Measurements from ENCODE around the gene FARP2. TPM values are rescaled to one million over a fixed set of nuclear protein-coding genes. Genes with fewer than 3 reads are reported as not detected.
A peak's percentile ranks its signal among the peaks of the same experiment; 100 is the strongest.

The FARP2 gene
- total and polyA plus RNA-seq, 2 of the 13 experiments (the other 11 are each of a cell fraction or from before 2014, with no cell fraction given): 28.0 to 45.4 TPM

GRCh38 chr2:241330616-241330981, 25.5 kb upstream of the FARP2 start:
- Histone ChIP-seq H3K9me3 (ENCODE audit: low read length) (no peaks in the 10 kb centered on the region), H3K9ac (ENCODE audit: insufficient read depth, low read depth, low read length) (no peak overlapping the region), H3K79me2 (ENCODE audit: insufficient read depth, low read length) (peaks cover 88% of the 10 kb centered on the region), H3K27me3 (ENCODE audit: control insufficient read depth in 1 of 2, insufficient read depth in 2 of 2, low read length in 2 of 2) (no peaks in the 10 kb centered on the region), H3K4me1 (ENCODE audit: insufficient read depth, low read length) (no peaks in the 10 kb centered on the region), H4K20me1 (ENCODE audit: insufficient read depth, low read length) (peaks cover 16% of the 10 kb centered on the region; the same call in 1 of the 2 replicates), H3K36me3 (replicated peaks in 1 of 2; ENCODE audit: control insufficient read depth in 1 of 2, insufficient read depth in 2 of 2, low read length in 2 of 2) (peaks cover 15 to 94% of the 10 kb centered on the region in 2 experiments), H3K4me3 (replicated peaks in 1 of 3; ENCODE audit: insufficient read depth in 1 of 3, low read depth in 2 of 3, low read length in 3 of 3) (no peak overlapping the region), H3K27ac (ENCODE audit: extremely low read length, insufficient read depth, low read length) (no peak overlapping the region), H2AFZ (ENCODE audit: low read length) (no peak overlapping the region), H3K4me2 (ENCODE audit: low read depth, low read length) (no peak overlapping the region)
- POLR2A ChIA-PET: interaction anchor here (1.4 kb wide), 1 partner anchor 16 kb away, joined by 3 read pairs; no protein-coding TSS in a partner anchor
- FAIRE-seq (no peak), DNase-seq (ENCODE audit: low spot score) (no peak), ATAC-seq (no peak)
- in situ Hi-C loops (cut with HindIII; ENCODE audit: extremely low pct_ligation_motif_present, low pct_unique_long_range_greater_than_20kb): no loop called here
- intact Hi-C loops (cut with micrococcal nuclease; ENCODE audit: unreplicated experiment): no loop called here
- TF ChIP-seq ATF7 (IDR thresholded peaks at IDR 0.05) (peak; percentile 56; the same call in 1 of the 2 replicates), ATF7 (CRISPR knock-in tag; IDR thresholded peaks at IDR 0.05) (no peak), ZMYM2 (CRISPR knock-in tag; IDR thresholded peaks at IDR 0.05) (no peak), ATF4 (CRISPR knock-in tag; IDR thresholded peaks at IDR 0.05) (peak in 1 of 2 experiments; percentile 38; a peak in 2 of 4 replicates)
- 94% methylated on average over 4 of the region's 4 CpGs for WGBS (ENCODE audit: low lambda C conversion rate)
- CTCF ChIA-PET (ENCODE audit: low intra/inter-chr PET ratio, low total read pairs): no interaction called here
- BruUV-seq (replicated peaks): no TSS peak

- no peak overlapping the region for H3K4me2 ChIP-seq (ENCODE audit: low read depth, low read length)
- DNase-seq (ENCODE audit: low spot score): no peak
- intact Hi-C loops (cut with micrococcal nuclease; ENCODE audit: unreplicated experiment) (no loop called here), in situ Hi-C loops (cut with HindIII; ENCODE audit: extremely low pct_ligation_motif_present, low pct_unique_long_range_greater_than_20kb) (no loop called here)
- no peak for FAIRE-seq
- POLR2A ChIA-PET: no interaction called here
- H3K9ac ChIP-seq (ENCODE audit: insufficient read depth, low read depth, low read length): no peak overlapping the region
- 88% methylated on average over 2 of the region's 2 CpGs for whole genome bisulfite sequencing (ENCODE audit: low lambda C conversion rate)
- no peak overlapping the region for H2AFZ ChIP-seq (ENCODE audit: low read length)
- H3K4me1 ChIP-seq (ENCODE audit: insufficient read depth, low read length): no peaks in the 10 kb centered on the region
- no peak for ATAC-seq
- no peak overlapping the region for H3K27ac ChIP-seq (ENCODE audit: extremely low read length, insufficient read depth, low read length)
- H3K9me3 ChIP-seq (ENCODE audit: low read length): no peaks in the 10 kb centered on the region
- H3K4me3 ChIP-seq (replicated peaks in 1 of 3; ENCODE audit: insufficient read depth in 1 of 3, low read depth in 2 of 3, low read length in 3 of 3): no peak overlapping the region
- no peak for TF ChIP-seq ZFX (CRISPR knock-in tag; IDR thresholded peaks at IDR 0.05; ENCODE audit: low read depth)
- TF ChIP-seq CCAR2 (optimal IDR thresholded peaks at IDR 0.05; ENCODE audit: low read depth, low read length): no peak
- peak; percentile 66; the same call in 1 of the 2 replicates for TF ChIP-seq ZSCAN21 (CRISPR knock-in tag; IDR thresholded peaks at IDR 0.05; ENCODE audit: borderline replicate concordance)
- H4K20me1 ChIP-seq (ENCODE audit: insufficient read depth, low read length): peaks cover 11% of the 10 kb centered on the region
- BruUV-seq (replicated peaks): no TSS peak
- H3K79me2 ChIP-seq (ENCODE audit: insufficient read depth, low read length): peaks cover 56% of the 10 kb centered on the region
- CTCF ChIA-PET (ENCODE audit: low intra/inter-chr PET ratio, low total read pairs): no interaction called here
- H3K27me3 ChIP-seq (ENCODE audit: control insufficient read depth in 1 of 2, insufficient read depth in 2 of 2, low read length in 2 of 2): no peaks in the 10 kb centered on the region
- peaks cover 20 to 86% of the 10 kb centered on the region in 2 experiments for H3K36me3 ChIP-seq (replicated peaks in 1 of 2; ENCODE audit: control insufficient read depth in 1 of 2, insufficient read depth in 2 of 2, low read length in 2 of 2)
Observed at GRCh38 chr2:241334813-241335212, 21.3 kb upstream of the FARP2 start.

All from HepG2 (cell line).